LNCaP clone FGC (cell line): Measurements from ENCODE around the gene GPC6.

ENCODE experiments used
- DNase-seq: peaks from one replicate; pipeline ENCODE4 v3.0.0-alpha.2; 2011; ENCODE audit warnings: low read depth
- H3K4me3 ChIP-seq: 2 replicates; pipeline ENCODE4 v1.5.1; 2011; ENCODE audit warnings: mild to moderate bottlenecking, low read depth, low read length, control low read depth
- CTCF ChIP-seq: IDR thresholded peaks from 2 replicates; pipeline ENCODE4 v1.5.1; 2012; ENCODE audit warnings: mild to moderate bottlenecking; ENCODE audit not compliant: control insufficient read depth, insufficient read depth; ENCODE audit errors: extremely low read depth

The GPC6 gene

GRCh38 chr13:93344048-93344705 is 117.6 kb downstream of the GPC6 start:
- no peak for DNase-seq
- TF ChIP-seq CTCF = no peak
- no peak overlapping the region for H3K4me3 ChIP-seq

GRCh38 chr13:93345024-93345423 is 118.4 kb downstream of the GPC6 start:
- no peak for DNase-seq
- no peak overlapping the region for H3K4me3 ChIP-seq
- no peak for TF ChIP-seq CTCF

GRCh38 chr13:93345770-93346169 is 119.2 kb downstream of the GPC6 start:
- no peak overlapping the region for H3K4me3 ChIP-seq
- no peak for TF ChIP-seq CTCF
- no peak for DNase-seq

- no peak for TF ChIP-seq CTCF
- no peak for DNase-seq
- H3K4me3 ChIP-seq = no peak overlapping the region
Measured at GRCh38 chr13:93352616-93353015, 126.0 kb downstream of the GPC6 start.

GRCh38 chr13:93355094-93355493 is 128.5 kb downstream of the GPC6 start:
- TF ChIP-seq CTCF = no peak
- no peak overlapping the region for H3K4me3 ChIP-seq
- DNase-seq = no peak

- TF ChIP-seq CTCF = no peak
- no peak overlapping the region for H3K4me3 ChIP-seq
- DNase-seq = no peak
Measured at GRCh38 chr13:93356469-93356868, 129.9 kb downstream of the GPC6 start.

GRCh38 chr13:93360021-93360420 is 133.4 kb downstream of the GPC6 start:
- no peak for TF ChIP-seq CTCF
- no peak for DNase-seq
- no peak overlapping the region for H3K4me3 ChIP-seq
